NCI-H2107 treated with DMSO at 0.1 percent for 48 hours (cell line): ENCODE measurements around the gene FKBP14.
"Not testable (repeated sequence)": the region's sequence is repeated elsewhere in the genome, so short reads cannot be mapped to it uniquely, and the experiment has no call there.

Source experiments
- DNase-seq: peaks from one replicate; lab custom pipeline; 2025; ENCODE audit not compliant: unreplicated experiment; lab: John Stamatoyannopoulos, UW

The FKBP14 gene

GRCh38 chr7:29961611-29962010, 64.9 kb downstream of the FKBP14 start:
- DNase-seq, result not testable (repeated sequence)
